HepG2 (cell line): ENCODE data around the gene S100P. TPM values are rescaled to one million over a fixed set of nuclear protein-coding genes. Genes with fewer than 3 reads are reported as not detected.

ENCODE experiments used
- ATF1 ChIP-seq: IDR thresholded peaks from 2 replicates; pipeline ENCODE4 v1.6.1; 2016; ENCODE audit warnings: mild to moderate bottlenecking, control low read depth
- ATM ChIP-seq: fragments of 450-650 bp; IDR thresholded peaks from 2 replicates; pipeline ENCODE4 v1.7.1; 2017; ENCODE audit warnings: mild to moderate bottlenecking, borderline replicate concordance
- ETV5 ChIP-seq: IDR thresholded peaks from 2 replicates; pipeline ENCODE4 v1.6.1; 2018; ENCODE audit warnings: missing biosample characterization, missing genetic modification reagents, inconsistent platforms, borderline replicate concordance
- JDP2 ChIP-seq: sonication (generic); formaldehyde crosslinking; IDR thresholded peaks from 2 replicates; pipeline ENCODE4 v1.8.1; 2022; ENCODE audit warnings: missing genetic modification reagents, borderline replicate concordance
- MTA1 ChIP-seq: sonication (generic); formaldehyde crosslinking; IDR thresholded peaks from 2 replicates; pipeline ENCODE4 v1.4.0; 2020; ENCODE audit warnings: missing genetic modification reagents, mild to moderate bottlenecking, borderline replicate concordance
- PAXIP1 ChIP-seq: sonication (generic); formaldehyde crosslinking; conservative IDR thresholded peaks from 2 replicates; pipeline ENCODE4 v1.4.0; 2020; ENCODE audit warnings: mild to moderate bottlenecking, missing genetic modification reagents, moderate library complexity
- REST ChIP-seq, 2 experiments: IDR thresholded peaks; 2 replicates each; pipeline ENCODE4 v1.6.1; 2011 to 2012; ENCODE audit warnings: low read length in 2 of 2, borderline replicate concordance in 1 of 2, low read depth in 1 of 2, mild to moderate bottlenecking in 1 of 2, moderate library complexity in 1 of 2
- ZFP36L2 ChIP-seq: sonication (generic); formaldehyde crosslinking; IDR thresholded peaks from 2 replicates; pipeline ENCODE4 v1.4.0; 2020; ENCODE audit warnings: missing genetic modification reagents
- ZNF17 ChIP-seq: sonication (generic); formaldehyde crosslinking; IDR thresholded peaks from 2 replicates; pipeline ENCODE4 v1.5.0; 2020; ENCODE audit warnings: mild to moderate bottlenecking, missing genetic modification reagents
- ZNF34 ChIP-seq: sonication (generic); formaldehyde crosslinking; IDR thresholded peaks from 2 replicates; pipeline ENCODE4 v1.4.0; 2020; ENCODE audit warnings: mild to moderate bottlenecking, missing genetic modification reagents, borderline replicate concordance
- ZNF382 ChIP-seq: sonication (generic); formaldehyde crosslinking; IDR thresholded peaks from 2 replicates; pipeline ENCODE4 v1.5.0; 2020; ENCODE audit warnings: missing genetic modification reagents, mild to moderate bottlenecking, borderline replicate concordance
- polyA plus RNA-seq, 8 experiments: library from polyadenylated mRNA; depleted of rRNA in 3 of 8; stranded (reverse) in 7 of 8; unstranded in 1 of 8; fragments of >200 nt; fragmentation: Illumina TruSeq in 4 of 8; extraction: Trizol in 4 of 8; gene quantifications; 2 replicates each; pipeline versions ENCODE4 v1.2.1 to v1.2.3, GENCODE V29; 2011 to 2016; ENCODE audit warnings: low read depth in 4 of 8, missing spikeins in 1 of 8, mixed read lengths in 1 of 8; ENCODE audit not compliant: insufficient read depth in 1 of 8
- total RNA-seq, 5 experiments: library from RNA; depleted of rRNA; stranded (reverse); fragments of >200 nt; fragmentation: Illumina TruSeq; extraction: Trizol; gene quantifications; 2 replicates each; pipeline ENCODE4 v1.2.3, GENCODE V29; 2016; ENCODE audit warnings: low read depth in 1 of 5
- TF ChIP-seq, protein P1 (sequence below), 2 experiments: sonication (generic) in 1 of 2; formaldehyde crosslinking in 1 of 2; IDR thresholded peaks; 2 replicates each; pipeline versions ENCODE4 v1.5.1 to v1.6.1; 2011 to 2020; ENCODE audit warnings: borderline replicate concordance in 1 of 2, low read depth in 1 of 2, low read length in 1 of 2, mild to moderate bottlenecking in 1 of 2, missing genetic modification reagents in 1 of 2, moderate library complexity in 1 of 2
- TF ChIP-seq, protein P2 (sequence below): sonication (generic); formaldehyde crosslinking; IDR thresholded peaks from 2 replicates; pipeline ENCODE4 v1.5.0; 2020; ENCODE audit warnings: mild to moderate bottlenecking, missing genetic modification reagents, borderline replicate concordance

S100P gene
- total and polyA plus RNA-seq, 2 of the 13 experiments (the other 11 are each of a cell fraction or from before 2014, with no cell fraction given): 278 to 1,649 TPM

DNA sequence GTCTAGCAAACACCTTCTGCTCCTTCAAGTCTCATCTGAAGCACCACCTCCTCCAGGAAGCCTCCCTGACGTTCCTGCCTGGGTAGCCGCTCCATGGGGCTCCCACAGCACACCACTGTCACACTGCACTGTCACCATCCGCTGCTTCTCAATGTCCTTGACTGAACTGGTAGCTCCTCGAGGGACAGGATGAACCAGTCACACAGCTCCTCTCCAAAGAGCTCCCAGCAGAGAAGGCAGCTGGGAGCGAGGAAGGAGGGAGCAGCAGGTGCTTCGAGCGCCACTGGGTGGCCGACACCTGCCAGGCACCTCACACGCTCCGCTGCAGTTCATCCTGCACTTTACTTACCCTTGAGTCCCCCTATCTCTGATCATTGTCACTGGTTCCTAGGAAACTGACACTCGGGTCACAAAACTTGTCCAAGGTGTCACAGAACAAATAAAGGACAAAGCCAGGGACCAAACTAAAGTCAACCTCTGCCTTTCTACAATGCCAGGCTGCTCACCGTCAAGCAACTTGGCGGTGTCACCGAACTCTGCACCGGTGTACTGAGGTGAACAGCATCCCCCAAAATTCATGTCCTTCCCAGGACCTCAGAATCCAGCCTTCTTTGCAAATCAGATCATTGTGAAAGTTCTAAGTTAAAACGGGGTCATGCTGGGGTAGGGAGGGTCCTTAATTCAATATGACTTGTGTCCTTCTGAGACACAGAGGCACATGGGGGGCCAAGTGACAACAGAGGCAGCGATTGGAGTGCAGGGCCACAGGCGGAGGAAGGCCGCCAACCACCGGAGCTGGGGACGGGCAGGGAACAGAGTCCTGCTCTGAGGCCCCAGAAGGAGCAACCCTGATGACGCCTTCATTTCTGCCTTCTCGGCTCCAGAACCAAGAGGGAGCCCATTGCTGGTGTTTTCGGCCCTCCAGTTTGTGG, 5.5 kb upstream of the S100P start (continued):
- no peak for TF ChIP-seq PAXIP1 (CRISPR knock-in tag)
- TF ChIP-seq, protein P1, sequence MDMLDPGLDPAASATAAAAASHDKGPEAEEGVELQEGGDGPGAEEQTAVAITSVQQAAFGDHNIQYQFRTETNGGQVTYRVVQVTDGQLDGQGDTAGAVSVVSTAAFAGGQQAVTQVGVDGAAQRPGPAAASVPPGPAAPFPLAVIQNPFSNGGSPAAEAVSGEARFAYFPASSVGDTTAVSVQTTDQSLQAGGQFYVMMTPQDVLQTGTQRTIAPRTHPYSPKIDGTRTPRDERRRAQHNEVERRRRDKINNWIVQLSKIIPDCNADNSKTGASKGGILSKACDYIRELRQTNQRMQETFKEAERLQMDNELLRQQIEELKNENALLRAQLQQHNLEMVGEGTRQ (IDR thresholded peaks at IDR 0.05; ENCODE audit: low read depth, low read length): no peak
- TF ChIP-seq, protein P1 (CRISPR knock-in tag; IDR thresholded peaks at IDR 0.05; ENCODE audit: borderline replicate concordance): no peak
- TF ChIP-seq JDP2: no peak
- no peak for TF ChIP-seq ZNF382 (CRISPR knock-in tag)
- no peak for TF ChIP-seq REST (IDR thresholded peaks at IDR 0.05; ENCODE audit: borderline replicate concordance in 1 of 2, low read depth in 1 of 2, low read length in 2 of 2)
- TF ChIP-seq ZFP36L2 (CRISPR knock-in tag): no peak
- TF ChIP-seq ZNF34: no peak; the same call in 1 of the 2 replicates
- no peak for TF ChIP-seq ATF1 (CRISPR knock-in tag)
- no peak for TF ChIP-seq MTA1 (CRISPR knock-in tag)
- TF ChIP-seq, protein P2, sequence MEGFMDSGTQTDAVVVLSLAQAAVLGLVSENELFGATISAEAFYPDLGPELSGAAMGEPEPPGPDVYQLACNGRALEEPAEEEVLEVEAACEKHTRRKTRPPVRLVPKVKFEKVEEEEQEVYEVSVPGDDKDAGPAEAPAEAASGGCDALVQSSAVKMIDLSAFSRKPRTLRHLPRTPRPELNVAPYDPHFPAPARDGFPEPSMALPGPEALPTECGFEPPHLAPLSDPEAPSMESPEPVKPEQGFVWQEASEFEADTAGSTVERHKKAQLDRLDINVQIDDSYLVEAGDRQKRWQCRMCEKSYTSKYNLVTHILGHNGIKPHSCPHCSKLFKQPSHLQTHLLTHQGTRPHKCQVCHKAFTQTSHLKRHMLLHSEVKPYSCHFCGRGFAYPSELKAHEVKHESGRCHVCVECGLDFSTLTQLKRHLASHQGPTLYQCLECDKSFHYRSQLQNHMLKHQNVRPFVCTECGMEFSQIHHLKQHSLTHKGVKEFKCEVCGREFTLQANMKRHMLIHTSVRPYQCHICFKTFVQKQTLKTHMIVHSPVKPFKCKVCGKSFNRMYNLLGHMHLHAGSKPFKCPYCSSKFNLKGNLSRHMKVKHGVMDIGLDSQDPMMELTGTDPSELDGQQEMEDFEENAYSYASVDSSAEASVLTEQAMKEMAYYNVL (CRISPR knock-in tag): no peak
- no peak for TF ChIP-seq ZNF17 (CRISPR knock-in tag)
- no peak for TF ChIP-seq ETV5 (CRISPR knock-in tag)
- TF ChIP-seq ATM: no peak
